GM18502 (cell line): ENCODE results near the gene SLC25A46.
"Not testable (repeated sequence)": the region's sequence is repeated elsewhere in the genome, so short reads cannot be mapped to it uniquely, and the experiment has no call there.

ENCODE experiments used
- ATAC-seq: cut with Tn5 transposase; IDR thresholded peaks from one replicate; pipeline ENCODE4 v1.9.1; 2021; ENCODE audit warnings: mild to moderate bottlenecking; ENCODE audit not compliant: unreplicated experiment, poor library complexity

The SLC25A46 gene

DNA sequence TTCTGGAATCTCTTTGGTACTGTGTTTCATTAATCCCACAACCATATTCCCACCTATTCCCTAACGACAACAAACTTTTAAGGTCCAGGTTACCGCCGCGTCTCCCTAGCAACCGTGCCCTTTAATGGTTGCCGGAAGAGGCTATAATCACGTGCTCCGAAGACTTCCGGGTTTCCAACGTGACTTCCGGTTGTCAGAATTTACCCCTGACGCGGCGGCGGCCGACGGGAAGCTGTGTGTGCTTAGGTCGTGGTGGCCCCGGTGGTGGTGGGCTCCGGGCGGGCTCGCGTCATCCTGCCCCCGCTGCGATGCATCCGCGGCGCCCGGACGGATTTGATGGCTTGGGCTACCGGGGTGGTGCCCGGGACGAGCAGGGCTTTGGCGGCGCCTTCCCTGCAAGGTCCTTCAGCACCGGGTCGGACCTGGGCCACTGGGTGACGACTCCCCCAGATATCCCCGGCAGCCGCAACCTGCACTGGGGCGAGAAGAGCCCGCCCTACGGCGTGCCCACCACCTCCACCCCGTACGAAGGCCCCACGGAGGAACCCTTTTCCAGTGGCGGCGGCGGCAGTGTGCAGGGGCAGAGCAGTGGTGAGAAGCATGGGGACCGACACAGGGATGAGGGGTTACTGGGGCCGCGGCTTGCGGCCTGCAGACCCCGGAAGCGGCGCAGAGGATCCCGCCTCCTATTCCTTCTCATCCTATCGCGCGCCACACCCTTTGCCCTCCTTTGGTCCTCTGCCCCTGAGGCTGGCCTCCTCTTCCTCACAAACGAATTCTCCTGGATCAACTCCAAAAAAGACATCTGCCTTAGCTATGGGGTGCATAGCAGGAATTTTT, at the start of gene SLC25A46:
Gene SLC25A46, plus strand, starts transcription at position 196 of the 840 bp plus-strand sequence. Its CDS starts 113 bp downstream, at position 309.
- peak; percentile 95 for ATAC-seq

DNA sequence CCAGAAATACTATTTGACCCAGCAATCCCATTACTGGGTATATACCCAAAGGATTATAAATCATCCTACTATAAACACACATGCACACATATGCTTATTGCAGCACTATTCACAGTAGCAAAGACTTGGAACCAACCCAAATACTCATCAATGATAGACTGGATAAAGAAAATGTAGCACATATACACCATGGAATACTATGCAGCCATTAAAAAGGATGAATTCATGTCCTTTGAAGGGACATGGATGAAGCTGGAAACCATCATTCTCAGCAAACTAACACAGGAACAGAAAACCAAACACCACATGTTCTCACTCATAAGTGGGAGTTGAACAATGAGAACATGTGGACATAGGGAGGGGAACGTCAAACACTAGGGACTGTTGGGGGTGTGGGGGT, 48.2 kb upstream of the SLC25A46 start:
- not testable (repeated sequence) for ATAC-seq

DNA sequence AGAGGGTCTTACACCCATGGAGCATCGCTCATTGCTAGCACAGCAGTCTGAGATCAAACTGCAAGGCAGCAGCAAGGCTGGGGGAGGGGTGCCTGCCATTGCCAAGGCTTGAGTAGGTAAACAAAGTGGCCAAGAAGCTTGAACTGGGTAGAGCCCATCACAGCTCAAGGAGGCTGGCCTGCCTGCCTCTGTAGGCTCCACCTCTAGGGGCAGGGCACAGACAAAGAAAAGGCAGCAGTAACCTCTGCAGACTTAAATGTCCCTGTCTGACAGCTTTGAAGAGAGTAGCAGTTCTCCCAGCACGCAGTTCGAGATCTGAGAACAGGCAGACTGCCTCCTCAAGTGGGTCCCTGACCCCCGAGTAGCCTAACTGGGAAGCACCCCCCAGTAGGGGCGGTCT, 46.1 kb upstream of the SLC25A46 start:
- not testable (repeated sequence) for ATAC-seq

DNA sequence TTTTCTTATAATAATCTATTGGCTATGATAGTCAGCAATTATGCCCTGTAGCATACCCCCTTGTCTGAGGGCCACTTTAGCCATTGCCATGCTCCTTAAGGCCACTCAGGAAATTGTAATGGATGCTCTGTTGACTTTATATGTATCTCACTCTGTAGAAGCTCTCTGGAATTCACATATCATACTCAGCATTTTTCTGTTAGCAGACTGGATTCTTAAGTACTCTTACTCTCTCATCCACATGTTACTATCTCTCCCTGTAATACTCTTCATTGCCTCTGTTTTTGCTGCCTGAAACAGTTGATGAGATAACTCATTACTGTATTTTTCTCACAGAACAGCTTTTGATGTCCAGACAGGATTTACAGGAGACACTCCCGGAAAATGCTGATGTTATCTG, 36.5 kb upstream of the SLC25A46 start:
- no peak for ATAC-seq

DNA sequence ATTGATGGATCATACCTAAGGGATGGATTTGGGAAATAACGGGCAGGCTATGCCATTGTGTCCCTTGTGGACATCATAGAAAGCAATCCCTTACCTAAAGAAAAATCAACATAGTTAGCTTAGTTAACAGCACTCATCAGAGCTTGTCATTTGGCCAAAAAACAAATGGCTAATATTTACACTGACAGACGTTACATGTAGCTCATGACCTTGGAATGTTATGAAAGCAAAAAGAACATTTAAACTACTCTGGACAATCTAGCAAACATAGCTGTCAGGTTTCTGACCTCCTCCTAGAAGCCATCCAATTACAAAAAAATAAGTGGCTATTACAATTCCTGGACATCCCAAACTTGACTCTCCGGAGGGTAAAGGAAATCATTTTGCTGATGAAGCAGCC, 36.1 kb upstream of the SLC25A46 start:
- no peak for ATAC-seq

DNA sequence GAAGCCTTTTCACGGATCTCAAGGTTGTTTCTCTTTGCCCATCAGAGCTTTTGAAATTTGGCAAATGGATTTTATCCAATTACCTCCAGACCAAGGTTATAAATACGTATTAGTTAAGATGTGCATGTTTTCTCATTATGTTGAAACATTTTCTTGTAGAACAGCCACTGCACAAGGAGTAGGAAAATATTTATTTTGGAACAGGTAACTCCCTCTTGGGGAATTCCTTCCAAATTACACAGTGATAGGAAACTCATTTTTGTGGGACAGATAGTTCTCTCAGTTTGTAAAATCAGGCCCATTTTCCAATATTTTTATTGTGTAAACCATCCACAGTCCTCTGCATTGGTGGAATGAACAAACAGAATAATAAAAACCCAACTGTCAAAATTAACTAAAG, 35.3 kb upstream of the SLC25A46 start:
- no peak for ATAC-seq

DNA sequence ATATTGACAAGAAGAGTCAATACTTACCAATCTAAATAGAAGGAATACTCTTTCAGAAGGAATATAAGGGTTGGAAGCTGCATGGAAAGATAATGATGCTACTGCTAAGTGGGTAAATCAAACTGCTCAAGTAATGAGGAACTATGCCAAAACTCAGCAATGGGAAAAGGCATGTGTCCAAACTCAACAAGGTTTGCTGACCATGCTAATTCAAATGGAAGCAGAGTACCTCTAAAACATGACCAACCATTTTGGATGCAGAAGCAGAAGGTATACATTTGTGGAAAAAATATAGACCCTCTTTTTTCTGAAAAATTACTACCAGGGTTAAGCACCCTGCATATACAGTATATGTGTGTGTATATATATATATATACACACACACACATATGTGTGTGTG, 33.5 kb upstream of the SLC25A46 start:
- ATAC-seq: no peak

DNA sequence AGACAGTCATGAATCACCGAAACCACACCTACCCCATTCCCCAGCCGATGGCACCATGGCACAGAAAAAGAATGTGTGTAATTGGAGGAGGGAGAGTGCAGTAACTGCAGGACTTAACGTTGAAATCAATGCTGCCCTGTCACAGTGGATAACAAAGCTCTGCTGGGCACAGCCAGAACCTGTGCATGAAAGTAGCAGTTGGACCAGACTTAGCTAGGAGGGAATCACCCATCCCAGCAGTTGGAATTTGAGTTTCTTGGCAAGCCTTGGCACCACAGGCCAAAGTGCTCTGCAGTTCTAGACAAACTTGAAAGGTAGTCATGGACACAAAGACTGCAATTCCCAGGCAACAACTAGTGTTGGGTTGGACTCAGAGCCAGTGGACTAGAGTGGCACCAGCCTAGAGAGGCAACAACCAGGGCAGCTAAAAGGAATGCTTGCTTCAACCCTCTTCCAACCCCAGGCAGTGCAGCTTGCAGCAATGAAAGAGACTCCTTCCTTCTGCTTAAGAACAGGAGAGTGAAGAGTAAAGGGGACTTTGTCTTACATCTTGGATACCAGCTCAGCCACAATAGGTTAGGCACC, 31.5 kb upstream of the SLC25A46 start:
- ATAC-seq: no peak

DNA sequence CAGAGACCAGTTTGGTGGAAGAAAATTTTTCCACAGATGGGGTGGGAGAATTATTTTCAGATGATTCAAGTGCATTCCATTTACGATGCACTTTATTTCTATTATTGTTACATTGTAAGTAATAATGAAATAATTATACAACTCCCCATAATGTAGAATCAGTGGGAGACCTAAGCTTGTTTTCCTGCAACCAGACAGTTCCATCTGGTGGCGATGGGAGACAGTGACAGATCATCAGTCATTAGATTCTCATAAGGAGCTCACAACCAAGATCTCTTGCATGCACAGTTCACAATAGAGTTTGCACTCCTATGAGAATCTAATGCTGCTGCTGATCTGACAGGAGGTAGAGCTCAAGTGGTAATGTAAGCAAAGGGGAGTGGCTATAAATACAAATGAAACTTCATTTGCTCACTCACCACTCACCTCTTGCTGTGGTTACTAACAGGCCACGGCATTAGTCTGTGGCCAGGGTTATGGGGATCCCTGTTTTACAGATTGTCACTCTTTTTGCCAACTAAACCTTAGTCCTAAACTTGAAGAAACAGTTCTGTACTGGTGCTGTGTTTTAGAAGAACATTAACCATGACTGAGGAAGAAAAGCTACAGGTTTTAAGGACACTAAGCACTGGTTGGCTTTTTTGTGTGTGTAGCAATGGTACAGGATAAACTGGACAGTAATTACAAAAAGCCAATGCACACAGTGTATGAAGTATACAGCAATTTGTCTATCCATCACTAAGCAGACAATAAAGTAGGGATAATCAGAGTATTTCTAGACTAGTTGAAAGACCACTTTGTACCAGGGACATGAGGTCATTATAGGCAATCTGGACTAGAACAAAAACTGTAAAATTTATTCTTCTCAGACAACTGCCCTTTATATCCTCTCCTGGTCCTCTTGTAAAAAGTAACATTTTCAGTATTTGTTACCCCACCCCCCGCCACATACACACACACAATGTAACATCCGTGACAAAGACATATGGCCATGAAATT, 22.3 kb upstream of the SLC25A46 start:
- ATAC-seq: peak; percentile 81

DNA sequence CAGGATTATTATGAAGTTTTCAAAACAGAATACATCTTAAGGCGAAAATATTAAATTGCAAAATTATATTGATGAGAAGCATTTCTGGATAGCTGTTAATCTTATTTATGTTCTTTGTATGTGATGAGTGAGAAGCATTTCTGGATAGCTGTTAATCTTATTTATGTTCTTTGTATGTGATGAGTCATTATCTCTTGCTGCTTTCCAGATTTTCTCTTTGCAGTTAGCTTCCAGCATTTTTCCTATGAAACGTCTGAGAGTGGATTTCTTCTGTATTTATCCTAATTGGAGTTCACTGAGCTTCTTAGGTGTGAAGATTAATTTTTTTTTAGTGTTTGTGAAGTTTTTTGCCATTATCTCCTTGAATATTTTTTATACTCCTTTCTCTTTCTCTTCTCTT, 20.5 kb upstream of the SLC25A46 start:
- ATAC-seq: no peak

DNA sequence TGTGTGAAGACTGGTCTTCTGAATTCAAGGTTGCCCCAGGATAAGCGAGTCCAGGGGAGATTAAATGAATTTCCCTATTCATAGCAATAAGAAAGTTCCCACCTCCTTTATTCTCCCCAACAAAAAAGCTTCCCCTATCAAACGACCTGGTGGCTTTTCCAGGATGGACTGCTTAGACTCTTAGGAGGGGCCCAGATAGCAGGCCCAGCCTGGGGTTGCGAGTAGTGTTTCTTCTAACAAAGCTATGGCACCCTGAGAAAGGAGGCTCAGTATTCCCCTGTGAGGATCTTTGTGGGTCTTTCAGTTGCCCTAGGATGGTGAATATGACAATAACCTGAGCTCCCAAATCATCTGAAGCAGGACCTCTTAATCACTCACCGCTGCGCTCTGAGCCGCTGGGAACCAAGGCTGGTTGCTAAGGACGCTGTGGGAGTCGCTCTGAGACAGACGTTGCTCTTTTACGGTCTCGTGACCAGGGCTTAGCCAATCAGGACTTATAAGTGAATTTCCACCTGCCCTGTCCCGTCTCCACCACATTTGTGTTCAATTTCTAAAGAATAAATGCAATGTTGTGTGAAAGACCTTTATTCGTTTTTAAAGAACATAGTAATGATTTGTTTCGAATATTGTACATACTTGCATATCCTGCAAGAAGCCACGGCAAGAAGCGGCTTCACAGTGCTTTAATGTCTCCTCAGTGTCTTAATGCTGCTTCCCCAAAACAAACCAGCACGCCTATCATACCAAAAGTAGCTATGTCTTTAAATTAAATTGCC, 12.4 kb upstream of the SLC25A46 start, which contains the start of gene TMEM232:
Gene TMEM232, minus strand, starts transcription at position 423 of the 776 bp plus-strand sequence. CDS start 59,319 bp downstream, outside the sequence.
- peak; percentile 100 for ATAC-seq

DNA sequence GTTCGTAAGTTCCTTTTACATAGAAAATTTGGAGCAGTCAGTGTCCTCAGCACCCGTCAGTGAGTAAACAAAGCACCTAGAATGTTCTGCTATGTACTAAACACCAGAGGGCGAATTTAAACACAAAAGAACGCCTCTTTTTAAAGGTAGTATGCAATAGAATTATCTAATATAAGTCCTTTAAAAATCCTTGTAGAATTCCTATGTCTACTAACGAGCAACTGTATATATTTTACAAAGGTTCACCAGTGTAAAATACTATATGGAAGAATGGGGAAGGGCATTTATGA, 11.8 kb upstream of the SLC25A46 start:
- ATAC-seq: peak; percentile 52

DNA sequence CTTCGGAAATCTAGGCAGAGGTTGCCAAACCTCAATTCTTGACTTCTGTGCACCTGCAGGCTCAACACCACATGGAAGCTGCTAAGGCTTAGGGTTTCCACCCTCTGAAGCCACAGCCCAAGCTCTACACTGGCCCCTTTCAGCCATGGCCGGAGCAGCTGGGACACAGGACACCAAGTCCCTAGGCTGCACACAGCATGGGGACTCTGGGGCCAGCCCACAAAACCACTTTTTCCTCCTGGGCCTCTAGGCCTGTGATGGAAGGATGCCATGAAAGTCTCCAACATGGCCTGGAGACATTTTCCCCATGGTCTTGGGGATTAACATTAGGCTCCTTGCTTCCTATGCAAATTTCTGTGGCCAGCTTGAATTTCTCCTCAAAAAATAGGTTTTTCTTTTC, 7.3 kb upstream of the SLC25A46 start:
- ATAC-seq: not testable (repeated sequence)

DNA sequence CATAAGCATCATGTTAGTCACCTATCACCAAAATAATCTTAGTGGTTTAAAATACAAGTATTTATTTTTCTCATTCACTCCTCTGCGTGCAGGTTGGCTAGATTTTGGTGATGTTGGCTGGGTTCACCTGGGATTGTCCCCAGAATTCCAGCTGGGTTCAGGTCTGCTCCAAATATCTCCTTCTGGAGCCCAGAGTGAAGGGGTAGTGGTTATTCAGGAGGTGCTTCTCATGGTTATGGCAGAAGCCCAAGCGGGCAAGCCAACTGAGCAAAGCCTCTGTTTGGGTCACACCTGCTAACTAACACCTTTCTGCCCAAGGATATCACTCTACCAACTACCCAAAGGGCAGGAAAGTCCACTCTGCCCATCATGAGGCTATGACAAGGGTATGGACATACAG, 4.7 kb upstream of the SLC25A46 start:
- no peak for ATAC-seq

DNA sequence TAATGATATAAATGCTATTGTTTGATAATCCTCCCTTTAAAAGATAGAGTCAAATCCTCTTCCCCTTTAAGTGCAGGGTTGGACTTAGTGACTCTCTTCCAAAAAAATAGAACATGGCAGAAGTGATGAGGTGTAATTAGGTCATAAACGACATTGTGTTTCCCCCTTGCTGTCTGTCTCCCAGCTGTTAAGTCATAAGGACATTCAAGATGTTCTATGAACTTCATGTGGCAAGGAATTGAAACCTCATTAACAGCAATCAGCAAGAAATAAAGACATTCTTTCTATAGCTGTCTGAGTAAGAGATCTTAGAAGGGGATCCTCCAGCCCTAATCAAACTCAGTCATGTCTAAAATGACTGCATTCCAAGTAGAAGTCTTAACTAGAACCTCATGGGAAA, 3.3 kb upstream of the SLC25A46 start:
- no peak for ATAC-seq

DNA sequence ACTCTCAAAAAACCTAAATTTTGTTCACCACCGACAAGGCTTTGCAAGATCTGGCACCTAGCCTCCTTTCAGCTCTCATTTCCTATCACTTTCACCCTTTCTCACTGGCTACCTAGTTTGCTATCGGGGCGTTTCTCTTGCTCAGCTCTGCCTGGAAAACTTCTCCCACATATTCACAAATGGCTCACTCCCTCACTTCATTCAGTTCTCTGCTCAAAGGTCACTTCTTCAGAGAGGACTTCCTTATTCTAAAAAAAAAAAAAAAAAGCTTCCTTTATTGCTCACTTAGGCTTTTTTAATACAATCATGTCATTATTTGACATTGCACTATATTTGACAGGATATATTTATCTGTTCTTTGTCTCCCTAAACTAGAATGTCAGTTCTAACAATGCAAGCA, 2.1 kb upstream of the SLC25A46 start:
- ATAC-seq: no peak

DNA sequence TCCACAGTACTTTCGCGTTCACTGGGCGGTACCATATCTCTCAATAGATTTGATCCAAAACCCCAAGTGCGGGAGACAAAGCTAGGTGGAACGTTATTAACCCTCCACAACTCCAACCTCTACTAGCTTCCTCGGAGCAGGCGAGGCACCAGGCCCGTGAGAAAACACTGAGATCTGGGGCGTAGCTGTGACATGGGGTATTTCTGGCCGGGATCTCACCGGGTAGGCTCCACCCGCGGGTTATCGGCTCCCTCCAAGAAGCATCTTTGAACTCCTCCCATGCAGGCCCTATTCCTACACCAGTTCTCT, 350 bp upstream of the SLC25A46 start:
- peak; percentile 75 for ATAC-seq

DNA sequence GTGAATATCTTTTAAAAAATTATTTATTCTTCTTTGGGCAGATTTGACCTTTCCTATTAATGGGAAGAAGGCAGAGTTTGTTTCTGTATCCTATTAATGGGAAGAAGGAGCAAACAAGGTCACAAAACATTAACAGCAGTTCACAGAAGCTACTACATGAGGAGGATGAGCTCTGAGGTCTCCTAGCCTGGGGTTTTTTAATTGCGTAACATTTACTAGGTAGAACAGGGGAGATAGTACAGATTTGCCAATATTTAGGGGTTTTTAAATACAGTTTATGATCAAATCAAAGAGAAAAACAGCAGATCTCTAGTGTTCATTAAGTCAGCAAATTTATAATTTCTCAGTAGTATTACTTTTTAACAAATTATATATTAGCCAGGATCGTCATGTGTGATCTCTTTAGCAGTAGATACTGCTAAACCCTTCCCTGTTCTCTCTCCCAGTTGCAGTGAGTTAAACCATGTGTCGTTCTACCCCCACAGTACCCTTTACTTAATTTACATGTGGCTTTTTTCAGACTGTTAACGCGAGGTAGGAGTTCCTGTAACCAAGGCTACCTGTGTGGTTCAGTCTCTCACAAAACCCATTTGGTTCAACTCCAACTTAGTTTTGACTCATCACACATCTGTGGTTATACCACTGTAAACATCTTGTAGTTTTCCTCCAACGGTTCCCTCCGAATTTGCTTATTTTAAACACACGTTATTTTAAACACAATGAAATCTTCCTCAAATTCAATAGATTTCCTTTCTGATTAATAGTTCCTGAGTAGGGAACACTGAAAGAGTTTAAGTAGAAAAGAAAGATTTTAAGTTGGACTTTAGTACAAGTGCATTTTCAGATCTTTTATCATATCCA, 13.3 kb downstream of the SLC25A46 start:
- peak; percentile 97 for ATAC-seq

DNA sequence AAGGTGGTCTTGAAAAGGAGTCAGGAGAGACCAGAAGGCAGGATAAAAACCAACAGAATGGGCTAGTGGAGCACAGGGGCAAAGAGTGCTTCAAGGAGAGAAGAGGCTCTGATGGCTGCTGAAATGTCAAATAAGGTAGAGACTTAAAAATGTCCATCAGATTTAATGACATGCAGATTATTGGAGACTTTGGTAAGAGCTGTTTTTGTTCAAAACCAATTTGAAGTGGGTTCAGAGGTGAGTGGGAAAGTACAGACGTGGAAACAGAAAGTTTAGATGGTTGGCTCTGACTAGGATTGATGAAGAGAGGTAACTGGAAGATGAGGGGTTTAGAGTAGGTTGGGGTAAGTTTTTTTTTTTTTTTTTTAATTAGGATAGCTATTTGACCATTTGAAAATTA, 14.1 kb downstream of the SLC25A46 start:
- peak; percentile 32 for ATAC-seq
